K562 (cell line): ENCODE measurements around the gene PHF21B. TPM values are rescaled to one million over a fixed set of nuclear protein-coding genes. Genes with fewer than 3 reads are reported as not detected.

ENCODE experiments used
- ATAC-seq: fragments of 200-7000 bp; cut with Tn5 transposase; 3 replicates; pipeline ENCODE4 v1.9.1; 2020; ENCODE audit warnings: moderate library complexity
- BruUV-seq: library from RNA; stranded (reverse); fragments of 400-500 nt; replicated peaks from 2 replicates; lab custom pipeline; 2021; lab: Mats Ljungman, UMichigan
- CTCF ChIA-PET: fragments of 300-600 bp; formaldehyde crosslinking; extraction: SDS; loops from one replicate; lab custom pipeline; 2021; ENCODE audit warnings: low intra/inter-chr PET ratio; lab: Yijun Ruan, JAX
- POLR2A ChIA-PET: fragments of 300-600, 350-650 bp; sonication (Branson Sonifier 250); formaldehyde crosslinking; extraction: SDS; loops from one replicate; lab custom pipeline; 2021; ENCODE audit warnings: antibody characterized with exemption, inconsistent platforms; lab: Yijun Ruan, JAX
- DNase-seq, 4 experiments: peaks; one replicate each; pipeline versions ENCODE4 v3.0.0 to v3.0.0-alpha.2; 2011 to 2018; ENCODE audit warnings: low spot score in 3 of 4, mixed read lengths in 3 of 4; ENCODE audit errors: extremely low read depth in 1 of 4
- FAIRE-seq: peaks from 2 replicates; lab custom pipeline; 2011; peaks lifted over from hg19 to GRCh38; lab: Jason Lieb, UNC
- H2AFZ ChIP-seq: 2 replicates; pipeline ENCODE4 v1.6.0; 2011; ENCODE audit warnings: low read depth, low read length, control low read depth, inconsistent platforms
- H3K27ac ChIP-seq: fragments of 200-600 bp; 3 replicates; pipeline ENCODE4 v1.8.0; 2011; ENCODE audit warnings: low read depth, mild to moderate bottlenecking, control low read depth, inconsistent platforms, low read length, moderate library complexity, mixed read lengths; ENCODE audit errors: extremely low read depth
- H3K27me3 ChIP-seq, 2 experiments: fragments of 300-600 bp in 1 of 2; 2 replicates in 1 of 2; 3 replicates in 1 of 2; pipeline versions ENCODE4 v1.6.0 to v1.8.0; 2011; ENCODE audit warnings: inconsistent platforms in 2 of 2, low read length in 2 of 2, mild to moderate bottlenecking in 1 of 2, mixed read lengths in 1 of 2, moderate library complexity in 1 of 2; ENCODE audit not compliant: control insufficient read depth in 2 of 2, insufficient read depth in 2 of 2
- H3K36me3 ChIP-seq: fragments of 300-600 bp; 3 replicates; pipeline ENCODE4 v1.8.0; 2011; ENCODE audit warnings: mild to moderate bottlenecking, low read length, inconsistent platforms; ENCODE audit not compliant: control insufficient read depth, insufficient read depth
- H3K4me1 ChIP-seq, 2 experiments: fragments of 200-600 bp in 1 of 2; replicated peaks in 1 of 2; 2 replicates in 1 of 2; 3 replicates in 1 of 2; pipeline versions ENCODE4 v1.5.1 to v1.8.0; 2011; ENCODE audit warnings: inconsistent platforms in 2 of 2, low read length in 2 of 2, mild to moderate bottlenecking in 1 of 2, mixed read lengths in 1 of 2, moderate library complexity in 1 of 2; ENCODE audit not compliant: control insufficient read depth in 2 of 2, insufficient read depth in 2 of 2
- H3K4me2 ChIP-seq: 2 replicates; pipeline ENCODE4 v1.6.1; 2011; ENCODE audit warnings: low read length, control low read depth, inconsistent platforms, mixed read lengths; ENCODE audit not compliant: insufficient read depth
- H3K4me3 ChIP-seq: fragments of 200-600 bp; sonication (generic), shearing (Covaris generic); 2 replicates; pipeline ENCODE4 v1.5.1; 2016; ENCODE audit warnings: control low read depth, inconsistent platforms
- H3K79me2 ChIP-seq: fragments of 200-600 bp; 3 replicates; pipeline ENCODE4 v1.8.0; 2011; ENCODE audit warnings: low read length, inconsistent platforms; ENCODE audit not compliant: control insufficient read depth, insufficient read depth
- H3K9ac ChIP-seq, 2 experiments: 2 replicates each; pipeline versions ENCODE4 v1.6.0 to v1.6.1; 2011; ENCODE audit warnings: low read depth in 2 of 2, low read length in 2 of 2, control low read depth in 1 of 2, inconsistent platforms in 1 of 2, mild to moderate bottlenecking in 1 of 2, mixed read lengths in 1 of 2; ENCODE audit not compliant: insufficient read depth in 1 of 2
- H3K9me1 ChIP-seq: one replicate; pipeline ENCODE4 v1.6.0; 2011; ENCODE audit warnings: inconsistent platforms, mild to moderate bottlenecking, low read length, moderate library complexity; ENCODE audit not compliant: control insufficient read depth, insufficient read depth
- H3K9me3 ChIP-seq: replicated peaks from 2 replicates; pipeline ENCODE4 v1.5.1; 2011; ENCODE audit warnings: low read depth, low read length, inconsistent platforms; ENCODE audit not compliant: control insufficient read depth, insufficient read depth
- H4K20me1 ChIP-seq: replicated peaks from 2 replicates; pipeline ENCODE4 v1.6.1; 2011; ENCODE audit warnings: low read length, inconsistent platforms, mixed read lengths; ENCODE audit not compliant: control insufficient read depth, insufficient read depth
- AFF1 ChIP-seq, 2 experiments: fragments of 450-650 bp; IDR thresholded peaks; 2 replicates each; pipeline ENCODE4 v1.6.1; 2018; ENCODE audit warnings: mild to moderate bottlenecking in 2 of 2, low read depth in 1 of 2; ENCODE audit not compliant: partially characterized antibody in 2 of 2
- CHD2 ChIP-seq: IDR thresholded peaks from 2 replicates; pipeline ENCODE4 v1.6.1; 2011; ENCODE audit warnings: low read depth, low read length
- CREM ChIP-seq: IDR thresholded peaks from 2 replicates; pipeline ENCODE4 v1.6.1; 2014; ENCODE audit warnings: antibody characterized with exemption, low read depth
- ETV5 ChIP-seq: sonication (generic); formaldehyde crosslinking; IDR thresholded peaks from 2 replicates; pipeline ENCODE4 v1.4.0; 2020; ENCODE audit warnings: low read depth, mild to moderate bottlenecking, missing genetic modification reagents
- HDGF ChIP-seq: fragments of 450-650 bp; IDR thresholded peaks from 2 replicates; pipeline ENCODE4 v1.6.1; 2016
- HLTF ChIP-seq: fragments of 450-650 bp; IDR thresholded peaks from 2 replicates; pipeline ENCODE4 v1.6.1; 2016
- HNRNPL ChIP-seq: fragments of 200-400 bp; formaldehyde crosslinking; IDR thresholded peaks from 2 replicates; pipeline ENCODE4 v1.6.1; 2017; ENCODE audit warnings: low read depth, mild to moderate bottlenecking, low read length
- POLR2H ChIP-seq: IDR thresholded peaks from 2 replicates; pipeline ENCODE4 v1.6.1; 2016; ENCODE audit warnings: missing genetic modification characterization, low read depth, mild to moderate bottlenecking, control low read depth, missing compliant biosample characterization, moderate library complexity
- SRSF7 ChIP-seq: fragments of 200-400 bp; formaldehyde crosslinking; optimal IDR thresholded peaks from 2 replicates; pipeline ENCODE3; 2017; ENCODE audit warnings: mild to moderate bottlenecking, low read depth, low read length
- TSHZ1 ChIP-seq: fragments of 250-450 bp; sonication (Bioruptor Pico); IDR thresholded peaks from 2 replicates; pipeline ENCODE4 v1.4.0; 2020; ENCODE audit warnings: mild to moderate bottlenecking, moderate library complexity
- YY1 ChIP-seq, 3 experiments: IDR thresholded peaks; 2 replicates each; pipeline ENCODE4 v1.6.1; 2011; ENCODE audit warnings: low read length in 2 of 3, mild to moderate bottlenecking in 2 of 3, moderate library complexity in 2 of 3, borderline replicate concordance in 1 of 3, control low read depth in 1 of 3, low read depth in 1 of 3; ENCODE audit not compliant: insufficient read depth in 3 of 3, insufficient replicate concordance in 2 of 3, control insufficient read depth in 1 of 3, insufficient read length in 1 of 3; ENCODE audit errors: extremely low read depth in 1 of 3
- ZBTB7A ChIP-seq: IDR thresholded peaks from 2 replicates; pipeline ENCODE4 v1.6.1; 2011; ENCODE audit warnings: low read depth, mild to moderate bottlenecking, low read length, moderate library complexity, borderline replicate concordance; ENCODE audit not compliant: control insufficient read depth
- ZNF23 ChIP-seq: fragments of 250-450 bp; sonication (Bioruptor Pico); IDR thresholded peaks from 2 replicates; pipeline ENCODE4 v1.4.0; 2020; ENCODE audit warnings: mild to moderate bottlenecking
- ZNF696 ChIP-seq: fragments of 250-450 bp; sonication (Bioruptor Pico); conservative IDR thresholded peaks from 2 replicates; pipeline ENCODE4 v1.4.0; 2020; ENCODE audit warnings: mild to moderate bottlenecking, moderate library complexity
- ZNF780A ChIP-seq: fragments of 250-450 bp; sonication (Bioruptor Pico); IDR thresholded peaks from 2 replicates; pipeline ENCODE4 v1.5.0; 2021; ENCODE audit warnings: mild to moderate bottlenecking
- WGBS: fragments of 100-300 bp; shearing (Covaris generic); methylation state at CpG from one replicate; pipeline ENCODE4 v1.1.6; 2016; ENCODE audit warnings: low coverage, mixed read lengths; ENCODE audit not compliant: insufficient coverage; ENCODE audit errors: missing lambda C conversion rate; 5-methylcytosine and 5-hydroxymethylcytosine counted together
- in situ Hi-C: fragments of 300-500 bp; cut with MboI; formaldehyde crosslinking; loops from 4 replicates; pipeline ENCODE4 v1.15.0; 2018; ENCODE audit warnings: inconsistent platforms, mixed read lengths
- intact Hi-C: fragments of 100-400 bp; cut with micrococcal nuclease; formaldehyde crosslinking; loops from 2 replicates; pipeline ENCODE4 v1.14.2; 2022
- polyA plus RNA-seq, 8 experiments: library from polyadenylated mRNA; depleted of rRNA in 4 of 8; stranded (reverse) in 5 of 8; unstranded in 3 of 8; fragments of >200 nt; fragmentation: Nextera tagmentation in 2 of 8; fragmentation: Illumina TruSeq in 1 of 8; extraction: Ambion mirVana in 2 of 8; extraction: Trizol in 1 of 8; gene quantifications; 2 replicates each; pipeline versions ENCODE4 v1.2.1 to v1.2.3, GENCODE V29; 2011 to 2014; ENCODE audit warnings: inconsistent platforms in 1 of 8, missing spikeins in 1 of 8
- total RNA-seq, 7 experiments: library from RNA; depleted of rRNA in 6 of 7; stranded (reverse); fragments of >200 nt in 6 of 7; fragmentation: Illumina TruSeq in 2 of 7; extraction: Trizol in 2 of 7; gene quantifications; 2 replicates each; pipeline versions ENCODE4 v1.2.1 to v1.2.3, GENCODE V29; 2011 to 2021; ENCODE audit warnings: low replicate concordance in 1 of 7

The PHF21B gene
- total and polyA plus RNA-seq, 9 of the 15 experiments (the other 6 are each of a cell fraction or from before 2014, with no cell fraction given) = 0.04 TPM; not detected in 8

GRCh38 chr22:44885806-44886360 is 123.9 kb downstream of the PHF21B start:
- Histone ChIP-seq H3K9me3 (no peaks in the 10 kb centered on the region), H3K36me3 (no peaks in the 10 kb centered on the region), H3K9ac (no peak overlapping the region), H3K27ac (no peak overlapping the region), H2AFZ (no peak overlapping the region), H4K20me1 (no peaks in the 10 kb centered on the region), H3K4me3 (no peak overlapping the region), H3K4me1 (no peaks in the 10 kb centered on the region; a peak in 1 of 5 replicates), H3K79me2 (no peaks in the 10 kb centered on the region), H3K9me1 (no peaks in the 10 kb centered on the region), H3K4me2 (no peak overlapping the region), H3K27me3 (peaks cover 8 to 22% of the 10 kb centered on the region in 2 experiments; a peak in 4 of 5 replicates)
- in situ Hi-C loops = no loop called here
- ATAC-seq = no peak
- no peak for FAIRE-seq
- intact Hi-C loops = no loop called here
- POLR2A ChIA-PET = no interaction called here
- CTCF ChIA-PET = no interaction called here
- no peak for DNase-seq
- 20% methylated on average over 2 of the region's 14 CpGs for whole genome bisulfite sequencing
- no TSS peak for BruUV-seq
- TF ChIP-seq HNRNPL (no peak), POLR2H (tag) (no peak), HLTF (no peak), ETV5 (CRISPR knock-in tag) (no peak), ZBTB7A (no peak), ZNF23 (CRISPR knock-in tag) (no peak), AFF1 (IDR thresholded peaks at IDR 0.05; ENCODE audit: low read depth in 1 of 2, partially characterized antibody in 2 of 2) (no peak), CHD2 (no peak), ZNF696 (CRISPR knock-in tag) (no peak), SRSF7 (no peak), HDGF (no peak), YY1 (IDR thresholded peaks at IDR 0.05; ENCODE audit: borderline replicate concordance in 1 of 3, control insufficient read depth in 1 of 3, extremely low read depth in 1 of 3, insufficient read depth in 3 of 3, insufficient read length in 1 of 3, insufficient replicate concordance in 2 of 3, low read depth in 1 of 3, low read length in 2 of 3) (no peak), TSHZ1 (CRISPR knock-in tag) (no peak), CREM (no peak), ZNF780A (CRISPR knock-in tag) (no peak)
